Muscle of leg (tissue), 11 donors: Measurements from ENCODE around the gene EFCAB6. TPM values are rescaled to one million over a fixed set of nuclear protein-coding genes. Genes with fewer than 3 reads are reported as not detected.
A peak's percentile ranks its signal among the peaks of the same experiment; 100 is the strongest.

Experiments used
- DNase-seq: peaks from one replicate; pipeline ENCODE4 v3.0.0; 2013
- H3K27ac ChIP-seq: one replicate; pipeline ENCODE4 v1.5.1; 2013; ENCODE audit warnings: mild to moderate bottlenecking, low read length, control low read depth
- H3K27me3 ChIP-seq: one replicate; pipeline ENCODE4 v1.6.1; 2013; ENCODE audit warnings: low read length; ENCODE audit not compliant: control insufficient read depth, insufficient read depth
- H3K36me3 ChIP-seq: one replicate; pipeline ENCODE4 v1.6.1; 2013; ENCODE audit warnings: low read length; ENCODE audit not compliant: control insufficient read depth, insufficient read depth
- H3K4me1 ChIP-seq: one replicate; pipeline ENCODE4 v1.6.1; 2013; ENCODE audit warnings: low read length; ENCODE audit not compliant: control insufficient read depth, insufficient read depth
- H3K4me3 ChIP-seq: one replicate; pipeline ENCODE4 v1.5.1; 2013; ENCODE audit warnings: low read length, control low read depth
- H3K9me3 ChIP-seq: replicated peaks from 2 replicates; pipeline ENCODE4 v1.6.1; 2013; ENCODE audit warnings: low read depth, low read length; ENCODE audit not compliant: control insufficient read depth
- WGBS: methylation state at CpG from one replicate; pipeline ENCODE4 v1.1.5; 2013; ENCODE audit warnings: missing lambda C conversion rate; ENCODE audit not compliant: insufficient coverage; 5-methylcytosine and 5-hydroxymethylcytosine counted together
- polyA plus RNA-seq, 8 donors: library from polyadenylated mRNA; unstranded; fragments of 120-200 nt; gene quantifications; one replicate each; pipeline versions ENCODE4 v1.2.1 to v1.2.3, GENCODE V29; 2013; ENCODE audit warnings: inconsistent platforms in 1 of 8, low replicate concordance in 1 of 8; ENCODE audit not compliant: insufficient read length in 8 of 8, insufficient read depth in 1 of 8
- total RNA-seq: library from RNA; stranded (reverse); fragments of 120-200 nt; gene quantifications from one replicate; pipeline ENCODE4 v1.2.4, GENCODE V29; 2013

Gene EFCAB6
- total and polyA plus RNA-seq, 9 donors, result 0.63 to 1.6 (median 1.1) TPM

- DNase-seq, result no peak
- peaks cover 5% of the 10 kb centered on the region for H3K27me3 ChIP-seq
- no peaks in the 10 kb centered on the region for H3K36me3 ChIP-seq
- H3K4me1 ChIP-seq, result peaks cover 12% of the 10 kb centered on the region
- H3K27ac ChIP-seq, result no peak overlapping the region
- no peak overlapping the region for H3K4me3 ChIP-seq
- no peaks in the 10 kb centered on the region for H3K9me3 ChIP-seq
- 65% methylated on average over 6 of the region's 6 CpGs for WGBS
These were observed 65.0 kb downstream of the EFCAB6 start for GRCh38 chr22:43747058-43747457.

DNA sequence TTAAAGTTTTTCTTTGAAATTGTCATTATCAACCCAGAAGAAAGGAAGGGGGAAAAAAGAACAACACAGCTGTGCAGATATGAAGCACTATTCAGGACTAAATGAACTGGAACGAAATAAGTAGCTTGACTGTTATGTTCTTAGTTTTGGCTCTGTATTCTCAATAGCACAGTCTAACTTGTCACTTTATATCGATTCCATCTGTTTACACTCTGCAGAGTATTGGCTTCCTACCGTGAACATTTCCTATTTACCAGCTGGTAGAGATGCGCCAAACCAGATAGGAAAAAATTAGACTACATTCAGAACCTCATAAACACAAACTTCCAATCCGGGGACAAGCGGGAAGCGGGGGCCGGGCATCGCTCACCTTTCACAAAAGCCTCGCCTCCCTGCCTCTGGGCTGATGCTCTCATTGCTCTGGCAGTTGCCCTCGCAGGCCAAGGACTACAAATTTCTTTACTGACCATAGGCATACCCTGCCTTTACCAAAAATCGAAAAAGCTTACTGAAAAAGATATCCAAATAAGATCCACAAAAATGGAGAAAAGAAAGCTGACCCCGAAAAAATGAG is 66.2 kb downstream of the EFCAB6 start:
- Histone ChIP-seq H3K4me1 (peaks cover 16% of the 10 kb centered on the region), H3K9me3 (no peaks in the 10 kb centered on the region), H3K27ac (no peak overlapping the region), H3K36me3 (no peaks in the 10 kb centered on the region), H3K4me3 (no peak overlapping the region), H3K27me3 (peaks cover 5% of the 10 kb centered on the region)
- 17% methylated on average over 1 of the region's 13 CpGs for WGBS
- peak; percentile 50 for DNase-seq

- no peak overlapping the region for H3K27ac ChIP-seq
- peaks cover 19% of the 10 kb centered on the region for H3K4me1 ChIP-seq
- DNase-seq, result no peak
- H3K27me3 ChIP-seq, result peaks cover 9% of the 10 kb centered on the region
- H3K4me3 ChIP-seq, result no peak overlapping the region
- H3K36me3 ChIP-seq, result no peaks in the 10 kb centered on the region
- no peaks in the 10 kb centered on the region for H3K9me3 ChIP-seq
- 36% methylated on average over 2 of the region's 7 CpGs for WGBS
These were observed 66.7 kb downstream of the EFCAB6 start for GRCh38 chr22:43745411-43745770.

GRCh38 chr22:43744700-43745410 is 67.2 kb downstream of the EFCAB6 start:
- Histone ChIP-seq H3K36me3 (no peaks in the 10 kb centered on the region), H3K4me3 (no peak overlapping the region), H3K27me3 (peaks cover 9% of the 10 kb centered on the region), H3K27ac (no peak overlapping the region), H3K9me3 (no peaks in the 10 kb centered on the region), H3K4me1 (peaks cover 19% of the 10 kb centered on the region)
- 27% methylated on average over 6 of the region's 9 CpGs for WGBS
- peak; percentile 25 for DNase-seq

GRCh38 chr22:43743929-43744643 is 68.0 kb downstream of the EFCAB6 start:
- Histone ChIP-seq H3K36me3 (no peaks in the 10 kb centered on the region), H3K27me3 (peaks cover 9% of the 10 kb centered on the region), H3K27ac (no peak overlapping the region), H3K4me3 (no peak overlapping the region), H3K4me1 (peaks cover 19% of the 10 kb centered on the region), H3K9me3 (no peaks in the 10 kb centered on the region)
- 94% methylated on average over 3 of the region's 3 CpGs for WGBS
- no peak for DNase-seq

- no peak for DNase-seq
- Histone ChIP-seq H3K36me3 (no peaks in the 10 kb centered on the region), H3K27me3 (peaks cover 6% of the 10 kb centered on the region), H3K4me3 (no peak overlapping the region), H3K4me1 (peaks cover 19% of the 10 kb centered on the region), H3K9me3 (no peaks in the 10 kb centered on the region), H3K27ac (no peak overlapping the region)
- no CpG with 5 or more reads among the region's 4 CpGs for WGBS
These were observed 69.0 kb downstream of the EFCAB6 start for GRCh38 chr22:43743131-43743530.

DNA sequence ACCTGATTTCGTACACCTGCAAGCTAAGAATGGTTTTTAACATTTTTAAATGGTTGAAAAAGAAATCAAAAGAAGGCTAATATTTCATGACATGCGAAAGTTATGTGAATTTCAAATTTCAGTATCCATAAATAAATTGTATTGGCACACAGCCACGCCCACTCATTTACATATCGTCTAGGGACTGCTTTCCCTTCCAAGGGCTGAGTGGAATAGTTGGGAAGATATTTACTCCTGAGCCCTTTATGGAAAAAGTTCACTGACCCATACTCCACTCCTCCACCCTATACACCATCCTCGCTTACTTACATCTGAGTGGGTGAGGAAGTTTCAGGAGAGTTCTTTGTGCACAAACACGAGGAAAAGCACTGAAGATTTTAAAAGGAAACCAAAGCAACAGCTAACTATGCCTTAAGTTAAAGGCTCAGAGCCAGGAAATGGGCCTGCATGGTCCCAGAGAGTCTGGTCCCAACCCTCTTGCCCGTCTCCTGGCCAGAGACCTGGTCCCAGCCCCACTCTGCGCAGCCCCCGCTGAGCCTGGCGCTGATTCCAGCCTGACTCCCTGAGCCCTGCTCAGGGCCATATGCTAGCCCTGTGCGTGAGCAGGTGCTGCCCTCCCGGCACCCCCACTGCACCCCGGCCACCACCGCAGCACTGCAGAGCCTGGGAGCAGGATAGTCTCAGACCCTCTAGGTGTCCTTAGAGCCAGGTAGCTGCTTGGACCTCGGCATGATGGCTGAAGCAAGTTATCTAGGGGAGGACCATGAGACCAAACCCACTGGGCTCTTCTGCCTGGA is 69.8 kb downstream of the EFCAB6 start:
- Histone ChIP-seq H3K36me3 (no peaks in the 10 kb centered on the region), H3K27me3 (peaks cover 6% of the 10 kb centered on the region), H3K4me1 (peaks cover 19% of the 10 kb centered on the region), H3K9me3 (no peaks in the 10 kb centered on the region), H3K4me3 (no peak overlapping the region), H3K27ac (no peak overlapping the region)
- DNase-seq, result no peak
- 83% methylated on average over 9 of the region's 15 CpGs for WGBS

DNA sequence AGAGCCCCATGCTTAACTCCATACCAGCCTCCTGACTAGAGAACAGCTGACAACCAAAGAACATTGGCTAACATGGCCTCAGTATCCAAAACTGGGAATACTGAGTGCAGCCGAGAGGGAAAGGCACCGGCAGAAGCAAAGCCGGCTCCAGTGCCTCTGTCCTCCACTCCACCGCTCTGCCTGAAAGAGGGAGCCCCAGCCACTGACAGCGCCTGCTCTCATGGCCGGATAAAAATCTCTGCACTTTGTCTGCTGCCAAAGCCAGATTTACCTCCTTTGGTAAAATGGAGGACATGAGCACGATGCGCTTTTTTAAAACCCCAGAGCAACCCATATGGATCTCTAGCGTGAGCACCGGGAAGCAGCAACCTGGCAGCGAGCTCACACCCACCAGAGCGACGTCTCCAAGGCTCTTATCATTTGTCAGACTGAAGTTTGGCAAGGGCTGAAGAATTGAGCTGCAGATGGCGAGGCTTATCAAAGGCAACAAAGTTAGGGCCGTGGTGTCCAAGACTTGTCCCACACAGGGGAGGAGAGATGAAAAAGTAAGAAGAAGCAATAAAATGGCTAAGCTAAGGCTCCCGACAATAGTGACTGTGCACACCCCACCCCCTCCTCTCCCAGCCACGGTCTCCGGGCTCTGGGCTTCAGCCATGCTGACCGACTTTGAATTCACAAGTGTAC is 71.4 kb downstream of the EFCAB6 start:
- Histone ChIP-seq H3K4me3 (no peak overlapping the region), H3K36me3 (no peaks in the 10 kb centered on the region), H3K4me1 (peaks cover 19% of the 10 kb centered on the region), H3K27me3 (peaks cover 6% of the 10 kb centered on the region), H3K27ac (no peak overlapping the region), H3K9me3 (no peaks in the 10 kb centered on the region)
- WGBS, result 43% methylated on average over 18 of the region's 19 CpGs
- DNase-seq, result no peak

DNA sequence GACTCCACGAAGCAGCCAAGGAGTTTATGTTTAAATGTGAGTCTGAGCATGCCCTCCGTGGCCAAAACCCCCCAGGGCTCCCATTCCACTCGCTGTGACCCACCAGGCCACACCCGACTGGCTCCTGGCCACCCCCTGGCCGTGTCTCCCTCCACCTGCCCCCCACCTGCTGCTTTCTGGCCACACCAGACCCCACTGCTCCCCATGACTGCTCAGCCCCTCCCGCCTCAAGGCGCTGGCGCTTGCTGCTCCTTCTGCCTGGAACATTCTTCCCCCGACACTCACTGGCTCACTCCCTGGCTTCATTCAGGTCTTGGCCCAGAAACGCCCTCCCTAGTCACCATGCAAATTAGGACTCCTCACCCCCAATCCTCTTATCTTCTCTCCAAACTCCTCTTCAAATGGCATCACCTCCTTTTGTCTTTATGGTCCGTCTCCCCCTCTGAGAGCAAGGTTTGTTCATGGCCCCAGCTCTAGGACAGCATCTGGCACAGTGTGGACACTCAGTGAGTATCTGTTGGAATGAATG is 72.2 kb downstream of the EFCAB6 start:
- Histone ChIP-seq H3K4me3 (no peak overlapping the region), H3K36me3 (no peaks in the 10 kb centered on the region), H3K4me1 (peaks cover 14% of the 10 kb centered on the region), H3K27ac (no peak overlapping the region), H3K9me3 (no peaks in the 10 kb centered on the region), H3K27me3 (peaks cover 4% of the 10 kb centered on the region)
- WGBS, result 57% methylated on average over 9 of the region's 11 CpGs
- DNase-seq, result no peak
